Neuronal stem cell (in vitro differentiated cells): Measurements from ENCODE around the gene WNT10A.

Source experiments
- DNase-seq: peaks from one replicate; pipeline ENCODE4 v3.0.0-alpha.2; 2013; ENCODE audit warnings: low spot score
- H2AFZ ChIP-seq: one replicate; pipeline ENCODE4 v1.6.1; 2013; ENCODE audit warnings: mild to moderate bottlenecking, low read length, inconsistent platforms
- H2AK5ac ChIP-seq: 2 replicates; pipeline ENCODE4 v1.6.1; 2013; ENCODE audit warnings: low read depth, mild to moderate bottlenecking, inconsistent platforms, low read length, moderate library complexity, mixed read lengths
- H2BK120ac ChIP-seq: 2 replicates; pipeline ENCODE4 v1.6.1; 2013; ENCODE audit warnings: low read depth, mild to moderate bottlenecking, inconsistent platforms, low read length, moderate library complexity, mixed read lengths
- H2BK12ac ChIP-seq: one replicate; pipeline ENCODE4 v1.6.1; 2013; ENCODE audit warnings: low read length, inconsistent platforms
- H2BK15ac ChIP-seq: 2 replicates; pipeline ENCODE4 v1.6.1; 2013; ENCODE audit warnings: mild to moderate bottlenecking, low read length, inconsistent platforms, mixed read lengths
- H2BK5ac ChIP-seq: one replicate; pipeline ENCODE4 v1.6.1; 2013; ENCODE audit warnings: inconsistent platforms, mild to moderate bottlenecking, low read length, moderate library complexity
- H3K14ac ChIP-seq: one replicate; pipeline ENCODE4 v1.6.1; 2013; ENCODE audit warnings: low read length, inconsistent platforms
- H3K18ac ChIP-seq: 2 replicates; pipeline ENCODE4 v1.6.1; 2013; ENCODE audit warnings: low read length, inconsistent platforms
- H3K23ac ChIP-seq: 2 replicates; pipeline ENCODE4 v1.6.1; 2013; ENCODE audit warnings: low read depth, mild to moderate bottlenecking, mixed read lengths, low read length, inconsistent platforms; ENCODE audit not compliant: poor library complexity
- H3K27ac ChIP-seq: replicated peaks from 3 replicates; pipeline ENCODE4 v1.5.1; 2013; ENCODE audit warnings: low read length, inconsistent platforms
- H3K27me3 ChIP-seq, 3 experiments: 2 replicates each; pipeline ENCODE4 v1.6.1; 2013; ENCODE audit warnings: low read length in 3 of 3, mild to moderate bottlenecking in 2 of 3, inconsistent platforms in 1 of 3, low read depth in 1 of 3, mixed read lengths in 1 of 3, moderate library complexity in 1 of 3; ENCODE audit not compliant: control insufficient read depth in 3 of 3, insufficient read depth in 3 of 3
- H3K36me3 ChIP-seq, 2 donors: replicated peaks in 1 of 2; 2 replicates each; pipeline ENCODE4 v1.6.1; 2013; ENCODE audit warnings: low read length in 2 of 2; ENCODE audit not compliant: control insufficient read depth in 2 of 2, insufficient read depth in 2 of 2
- H3K4ac ChIP-seq: 2 replicates; pipeline ENCODE4 v1.6.1; 2013; ENCODE audit warnings: inconsistent platforms, mild to moderate bottlenecking, low read length, moderate library complexity
- H3K4me1 ChIP-seq, 2 donors: 1 replicate in 1 of 2; 2 replicates in 1 of 2; pipeline ENCODE4 v1.6.1; 2013; ENCODE audit warnings: low read length in 2 of 2, low read depth in 1 of 2; ENCODE audit not compliant: control insufficient read depth in 2 of 2, insufficient read depth in 1 of 2
- H3K4me2 ChIP-seq: one replicate; pipeline ENCODE4 v1.6.1; 2013; ENCODE audit warnings: mild to moderate bottlenecking, low read length, inconsistent platforms; ENCODE audit not compliant: insufficient read depth, poor library complexity, severe bottlenecking
- H3K4me3 ChIP-seq, 2 donors: 2 replicates each; pipeline ENCODE4 v1.5.1; 2013; ENCODE audit warnings: low read length in 2 of 2, mild to moderate bottlenecking in 2 of 2, inconsistent platforms in 1 of 2, moderate library complexity in 1 of 2
- H3K79me1 ChIP-seq: one replicate; pipeline ENCODE4 v1.6.1; 2013; ENCODE audit warnings: low read depth, mild to moderate bottlenecking, inconsistent platforms, low read length, moderate library complexity
- H3K9ac ChIP-seq: one replicate; pipeline ENCODE4 v1.6.1; 2013; ENCODE audit warnings: mild to moderate bottlenecking, low read depth, low read length, inconsistent platforms; ENCODE audit not compliant: poor library complexity
- H3K9me3 ChIP-seq, 2 donors: replicated peaks in 1 of 2; 2 replicates each; pipeline versions ENCODE3 to v1.6.1; 2013; ENCODE audit warnings: low read length in 2 of 2, mild to moderate bottlenecking in 2 of 2, inconsistent platforms in 1 of 2, low read depth in 1 of 2, mixed read lengths in 1 of 2, moderate library complexity in 1 of 2; ENCODE audit not compliant: control insufficient read depth in 2 of 2, insufficient read depth in 1 of 2
- H4K8ac ChIP-seq: one replicate; pipeline ENCODE4 v1.6.1; 2013; ENCODE audit warnings: low read depth, mild to moderate bottlenecking, inconsistent platforms, low read length, moderate library complexity
- H4K91ac ChIP-seq: one replicate; pipeline ENCODE4 v1.6.1; 2013; ENCODE audit warnings: low read length, low read depth, mild to moderate bottlenecking, inconsistent platforms; ENCODE audit not compliant: poor library complexity
- WGBS, 2 donors: extraction: QIAGEN DNeasy Blood & Tissue Kit; methylation state at CpG; one replicate each; pipeline ENCODE4 v1.1.7; 2013; ENCODE audit warnings: missing lambda C conversion rate in 2 of 2, mixed read lengths in 1 of 2; ENCODE audit not compliant: insufficient read length in 2 of 2, insufficient replicate concordance in 1 of 2; ENCODE audit errors: extremely low coverage in 2 of 2; 5-methylcytosine and 5-hydroxymethylcytosine counted together

WNT10A gene

GRCh38 chr2:218850796-218851195, 29.9 kb upstream of the WNT10A start:
- Histone ChIP-seq H3K27ac (no peak overlapping the region), H3K4me2 (no peak overlapping the region), H3K4ac (no peak overlapping the region), H3K18ac (no peak overlapping the region), H3K4me3 (no peak overlapping the region), H2AFZ (no peak overlapping the region), H2BK12ac (no peak overlapping the region), H2BK5ac (no peak overlapping the region), H3K14ac (no peak overlapping the region), H3K9me3 (no peaks in the 10 kb centered on the region), H4K8ac (no peak overlapping the region), H2BK120ac (no peak overlapping the region), H2AK5ac (no peak overlapping the region), H3K79me1 (no peaks in the 10 kb centered on the region), H3K9ac (no peak overlapping the region), H4K91ac (no peak overlapping the region), H3K36me3 (no peaks in the 10 kb centered on the region), H3K27me3 (peaks cover 7 to 41% (median 28%) of the 10 kb centered on the region in 3 experiments), H3K23ac (no peak overlapping the region), H3K4me1 (peaks cover 0 to 5% of the 10 kb centered on the region in 2 donors), H2BK15ac (no peak overlapping the region)
- WGBS, 2 donors: no CpG with 5 or more reads among the region's 2 CpGs
- DNase-seq: no peak

- no peak overlapping the region for H3K18ac ChIP-seq
- no peaks in the 10 kb centered on the region for H3K9me3 ChIP-seq
- no peak overlapping the region for H3K4me3 ChIP-seq
- DNase-seq: no peak
- no CpG with 5 or more reads among the region's 3 CpGs for WGBS, 2 donors
- H2BK120ac ChIP-seq: no peak overlapping the region
- H2BK15ac ChIP-seq: no peak overlapping the region
- no peak overlapping the region for H2BK12ac ChIP-seq
- no peaks in the 10 kb centered on the region for H3K36me3 ChIP-seq
- peaks cover 0 to 5% of the 10 kb centered on the region in 2 donors for H3K4me1 ChIP-seq
- H2BK5ac ChIP-seq: no peak overlapping the region
- no peak overlapping the region for H4K8ac ChIP-seq
- H3K27ac ChIP-seq: no peak overlapping the region
- no peak overlapping the region for H3K9ac ChIP-seq
- H2AK5ac ChIP-seq: no peak overlapping the region
- no peak overlapping the region for H3K14ac ChIP-seq
- peaks cover 7 to 46% (median 33%) of the 10 kb centered on the region in 3 experiments for H3K27me3 ChIP-seq
- H3K4ac ChIP-seq: no peak overlapping the region
- no peak overlapping the region for H2AFZ ChIP-seq
- no peaks in the 10 kb centered on the region for H3K79me1 ChIP-seq
- no peak overlapping the region for H3K23ac ChIP-seq
- H3K4me2 ChIP-seq: no peak overlapping the region
- no peak overlapping the region for H4K91ac ChIP-seq
Measured at GRCh38 chr2:218851286-218851685, 29.4 kb upstream of the WNT10A start.

- Histone ChIP-seq H3K36me3 (no peaks in the 10 kb centered on the region), H3K23ac (peak overlapping the region; percentile 6), H2BK120ac (no peak overlapping the region), H2BK15ac (no peak overlapping the region), H2AFZ (no peak overlapping the region), H3K18ac (peak overlapping the region; percentile 9), H2BK12ac (no peak overlapping the region), H3K9me3 (no peaks in the 10 kb centered on the region), H3K14ac (no peak overlapping the region), H4K91ac (no peak overlapping the region), H3K4me1 (peaks cover 0 to 5% of the 10 kb centered on the region in 2 donors), H3K9ac (peak overlapping the region; percentile 36), H2BK5ac (no peak overlapping the region), H3K4ac (no peak overlapping the region), H3K4me3 (no peak overlapping the region), H2AK5ac (no peak overlapping the region), H4K8ac (no peak overlapping the region), H3K27ac (no peak overlapping the region), H3K79me1 (no peaks in the 10 kb centered on the region), H3K4me2 (no peak overlapping the region), H3K27me3 (peaks cover 17 to 64% (median 50%) of the 10 kb centered on the region in 3 experiments)
- WGBS, 2 donors: no CpG with 5 or more reads among the region's 16 CpGs
- DNase-seq: peak; percentile 73
Measured at GRCh38 chr2:218852911-218853667, 27.6 kb upstream of the WNT10A start.

GRCh38 chr2:218853766-218854165, 26.9 kb upstream of the WNT10A start:
- WGBS, 2 donors: no CpG with 5 or more reads among the region's 5 CpGs
- Histone ChIP-seq H2BK5ac (no peak overlapping the region), H2AK5ac (no peak overlapping the region)

More at GRCh38 chr2:218853766-218854165, 26.9 kb upstream of the WNT10A start:
- Histone ChIP-seq H4K8ac (no peak overlapping the region), H3K14ac (no peak overlapping the region), H3K27me3 (peaks cover 24 to 71% (median 57%) of the 10 kb centered on the region in 3 experiments), H3K4ac (no peak overlapping the region), H3K4me2 (no peak overlapping the region), H2AFZ (no peak overlapping the region), H3K18ac (no peak overlapping the region), H3K36me3 (no peaks in the 10 kb centered on the region), H3K23ac (no peak overlapping the region), H3K79me1 (no peaks in the 10 kb centered on the region), H2BK15ac (no peak overlapping the region), H3K4me3 (no peak overlapping the region), H3K27ac (no peak overlapping the region), H3K9me3 (no peaks in the 10 kb centered on the region), H4K91ac (no peak overlapping the region), H2BK120ac (no peak overlapping the region), H2BK12ac (no peak overlapping the region), H3K9ac (no peak overlapping the region), H3K4me1 (peaks cover 0 to 5% of the 10 kb centered on the region in 2 donors)
- no peak for DNase-seq
